GM18909 (cell line): Measurements from ENCODE around the gene STOX2.
"Not testable (repeated sequence)": the region's sequence is repeated elsewhere in the genome, so short reads cannot be mapped to it uniquely, and the experiment has no call there.

Experiments
- ATAC-seq: cut with Tn5 transposase; IDR thresholded peaks from one replicate; pipeline ENCODE4 v1.9.1; 2021; ENCODE audit warnings: mild to moderate bottlenecking; ENCODE audit not compliant: unreplicated experiment, poor library complexity

Gene STOX2

GRCh38 chr4:183932576-183932975 lies 27.5 kb downstream of the STOX2 start:
- ATAC-seq = no peak

DNA sequence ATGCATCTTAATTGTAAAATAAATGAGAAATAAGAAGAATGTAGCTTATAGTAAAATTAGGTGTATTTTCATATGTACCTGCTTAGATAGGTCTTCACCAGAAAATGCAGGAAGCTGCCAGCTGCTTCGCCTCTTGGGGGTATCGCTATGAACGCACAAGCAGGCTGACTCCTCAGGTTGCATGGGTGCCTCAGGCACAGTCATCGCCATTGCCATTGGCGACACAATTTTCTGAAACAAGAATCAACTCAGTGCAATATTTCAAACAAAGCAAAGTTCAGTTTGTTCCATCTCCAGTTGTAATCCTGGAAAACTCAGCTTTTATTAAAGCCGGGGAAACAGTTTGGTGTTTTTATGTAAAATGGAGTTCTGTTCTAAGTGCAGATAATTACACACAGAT lies 29.7 kb downstream of the STOX2 start:
- ATAC-seq = no peak

- no peak for ATAC-seq
Measured at GRCh38 chr4:183935355-183936005, 30.4 kb downstream of the STOX2 start.

- no peak for ATAC-seq
Measured at GRCh38 chr4:183936047-183936446, 30.9 kb downstream of the STOX2 start.

- no peak for ATAC-seq
Measured at GRCh38 chr4:183936574-183937345, 31.7 kb downstream of the STOX2 start.

GRCh38 chr4:183940864-183941263 lies 35.8 kb downstream of the STOX2 start:
- ATAC-seq = no peak

DNA sequence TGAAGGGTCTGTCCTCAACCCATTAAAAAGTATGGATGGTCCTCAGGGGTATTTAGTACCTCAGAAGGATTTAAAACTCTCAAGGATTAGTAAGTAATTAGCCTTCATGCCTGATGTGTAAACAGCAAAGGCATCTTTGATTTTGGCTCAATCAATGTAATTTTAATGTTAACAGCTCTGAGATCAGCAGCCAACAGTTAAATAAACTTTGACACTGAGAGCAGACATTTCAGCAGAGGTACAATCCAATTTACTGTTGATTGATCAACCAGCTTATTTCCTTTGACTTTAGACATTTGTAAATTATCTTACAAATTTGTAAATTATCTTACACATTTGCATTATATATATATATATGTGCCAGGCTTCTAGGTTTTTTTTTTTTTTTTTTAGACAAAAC lies 36.9 kb downstream of the STOX2 start:
- no peak for ATAC-seq

DNA sequence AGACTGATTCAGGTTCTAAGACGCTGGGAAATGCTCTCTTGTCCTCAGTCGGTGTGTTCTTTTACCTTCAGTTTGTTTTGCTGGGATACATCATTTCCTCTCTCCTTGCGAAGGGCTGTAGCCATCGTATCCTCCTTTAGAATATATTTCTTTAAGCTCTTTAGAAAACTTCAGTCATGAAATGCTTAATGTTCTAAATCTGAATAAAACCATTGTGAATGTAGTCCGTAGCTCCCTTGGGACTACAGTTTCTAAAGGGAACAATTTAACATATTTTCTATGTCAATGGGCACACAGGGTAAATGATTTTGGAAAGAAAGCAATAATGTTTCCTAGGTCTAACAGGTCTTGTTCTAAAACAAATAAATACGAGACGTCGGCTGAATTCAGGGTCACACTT lies 40.6 kb downstream of the STOX2 start:
- ATAC-seq = no peak

DNA sequence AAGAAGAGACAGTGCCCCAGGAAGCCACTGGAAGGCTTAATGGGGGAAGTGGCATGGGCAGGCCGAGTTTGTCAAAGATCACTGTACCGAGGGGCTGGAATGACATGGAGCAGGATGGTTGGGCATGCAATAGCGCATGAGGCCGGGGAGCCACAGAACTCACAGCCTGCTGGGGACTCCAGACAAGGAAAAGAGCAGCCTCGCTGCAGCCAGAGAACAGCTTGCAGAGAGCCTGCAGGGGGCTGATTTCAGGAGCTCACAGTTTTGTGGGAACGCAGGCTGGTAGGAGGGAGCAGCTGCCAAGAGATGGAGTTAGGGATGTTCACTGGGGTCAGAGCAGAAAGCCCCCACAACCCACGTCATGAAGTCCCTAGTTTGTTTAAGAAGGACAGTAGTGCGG lies 45.4 kb downstream of the STOX2 start:
- ATAC-seq = no peak

DNA sequence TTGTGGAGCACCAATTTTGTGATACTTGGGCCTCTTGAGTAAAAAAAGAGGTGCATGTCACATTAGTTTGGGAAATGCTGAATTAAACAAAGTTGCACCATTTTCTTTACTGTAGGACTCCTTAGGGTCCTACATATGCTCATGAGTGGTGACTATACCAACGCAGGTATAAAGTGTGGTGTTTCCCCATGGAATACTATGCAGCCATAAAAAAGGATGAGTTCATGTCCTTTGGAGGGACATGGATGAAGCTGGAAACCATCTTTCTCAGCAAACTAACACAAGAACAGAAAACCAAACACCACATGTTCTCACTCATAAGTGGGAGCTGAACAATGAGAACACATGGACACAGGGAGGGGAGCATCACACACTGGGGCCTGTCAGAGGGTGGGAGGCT lies 47.5 kb downstream of the STOX2 start:
- not testable (repeated sequence) for ATAC-seq

GRCh38 chr4:183959319-183960045 lies 54.4 kb downstream of the STOX2 start:
- no peak for ATAC-seq

- no peak for ATAC-seq
Measured at GRCh38 chr4:183960046-183960420, 54.9 kb downstream of the STOX2 start.

- no peak for ATAC-seq
Measured at GRCh38 chr4:183960962-183961541, 55.9 kb downstream of the STOX2 start.

GRCh38 chr4:183961795-183962194 lies 56.7 kb downstream of the STOX2 start:
- ATAC-seq = no peak

DNA sequence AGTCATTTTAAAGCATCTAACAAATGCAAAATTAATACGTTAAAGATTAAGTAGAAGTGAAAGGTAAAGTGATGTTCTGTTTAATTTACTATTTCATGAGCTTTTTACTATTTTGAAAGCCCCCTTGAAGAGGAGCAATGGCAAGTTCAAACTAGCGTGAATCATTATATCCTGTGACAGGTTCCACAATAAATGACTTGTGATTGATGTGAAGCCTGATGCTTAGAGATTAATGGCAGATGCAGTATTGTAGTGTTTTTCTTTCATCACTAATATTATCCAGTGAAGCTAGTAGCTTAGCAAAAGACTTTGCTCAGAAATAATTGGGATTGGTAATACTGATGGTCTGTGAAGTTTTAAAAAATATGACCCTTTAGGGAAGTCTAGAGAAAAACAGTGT lies 57.3 kb downstream of the STOX2 start:
- ATAC-seq = no peak

- ATAC-seq = no peak
Measured at GRCh38 chr4:183966371-183966770, 61.3 kb downstream of the STOX2 start.

DNA sequence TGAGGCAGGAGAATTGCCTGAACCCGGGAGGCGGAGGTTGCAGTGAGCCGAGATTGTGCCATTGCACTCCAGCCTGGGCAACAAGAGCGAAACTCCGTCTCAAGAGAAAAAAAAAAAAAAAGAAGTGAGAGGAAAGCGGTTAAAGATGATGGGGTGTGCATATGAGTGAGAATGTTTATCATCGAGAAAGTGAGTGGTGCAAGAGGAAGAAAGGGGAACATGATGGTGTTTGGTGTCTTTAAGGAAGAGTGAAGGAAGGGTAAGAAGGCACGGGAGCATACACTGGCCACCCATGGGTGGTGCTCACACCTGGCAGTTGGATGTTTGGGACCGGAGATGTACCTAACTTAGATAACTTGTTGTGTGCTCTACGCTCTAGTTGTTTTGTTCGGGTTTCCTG lies 62.2 kb downstream of the STOX2 start:
- no peak for ATAC-seq

DNA sequence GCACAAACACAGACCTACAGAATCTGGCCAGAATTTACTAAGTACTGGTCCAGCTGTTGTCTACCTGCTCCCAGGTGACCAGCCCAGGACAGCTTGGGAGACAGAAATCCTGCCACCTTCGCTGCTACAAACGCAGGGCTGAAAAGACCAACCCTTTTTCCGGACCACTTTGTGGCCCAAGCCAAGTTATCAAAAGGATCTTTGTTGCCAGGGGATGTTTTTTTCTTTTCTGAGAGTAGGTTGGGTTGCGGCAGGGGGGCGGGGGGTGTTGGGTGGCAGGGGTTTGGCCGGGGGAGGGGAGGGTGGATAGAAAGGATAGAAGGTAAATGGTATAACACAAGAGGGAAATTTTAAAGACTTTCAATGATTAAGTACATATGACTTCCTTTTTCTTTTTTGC lies 63.4 kb downstream of the STOX2 start:
- ATAC-seq = no peak

GRCh38 chr4:183968931-183969330 lies 63.8 kb downstream of the STOX2 start:
- no peak for ATAC-seq

DNA sequence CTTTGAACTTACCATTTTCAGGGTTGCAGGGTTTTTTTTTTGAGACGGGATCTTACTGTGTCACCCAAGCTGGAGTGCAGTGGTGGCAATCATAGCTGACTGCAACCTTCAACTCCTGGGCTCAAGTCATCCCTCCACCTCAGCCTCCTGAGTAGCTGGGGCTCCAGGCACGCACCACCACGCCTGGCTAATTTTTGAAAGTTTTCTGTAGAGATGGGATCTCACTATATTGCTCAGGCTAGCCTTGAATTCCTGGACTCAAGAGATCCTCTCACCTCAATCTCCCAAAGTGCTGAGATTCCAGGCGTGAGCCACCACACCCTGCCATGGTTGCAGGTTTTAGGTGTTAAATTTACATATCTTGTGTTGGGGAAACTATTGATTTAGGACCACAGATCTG lies 64.5 kb downstream of the STOX2 start:
- ATAC-seq = no peak

DNA sequence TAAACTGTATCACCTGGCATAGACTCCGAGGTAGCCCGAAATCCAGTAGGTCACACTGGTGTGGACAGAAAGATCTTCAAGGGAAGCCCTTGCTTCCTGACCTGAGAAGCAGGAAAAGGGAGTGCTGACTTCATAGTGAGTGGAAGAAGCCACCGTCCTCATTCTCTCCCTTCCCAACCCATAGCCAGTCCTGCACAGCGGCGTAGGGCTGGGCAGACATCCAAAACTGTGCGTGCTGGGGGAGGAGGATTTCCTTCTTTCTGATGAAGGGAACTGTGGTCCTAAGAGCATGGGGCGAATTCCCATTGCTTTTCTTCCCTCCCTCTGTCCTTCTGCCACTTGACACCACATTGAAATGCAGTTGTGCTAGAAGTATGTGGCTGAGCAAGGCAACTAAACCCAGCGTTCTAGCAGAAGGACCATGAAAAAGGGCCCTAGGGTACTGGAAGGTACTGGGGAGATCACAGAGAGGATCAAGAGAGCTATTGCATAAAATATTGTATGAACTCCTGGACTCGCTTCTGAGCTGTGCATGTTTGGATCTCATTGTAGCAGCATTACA lies 66.9 kb downstream of the STOX2 start:
- no peak for ATAC-seq
